ENCODE data around the gene GPR158.

The GPR158 gene

GRCh38 chr10:25209618-25210017 is 34.8 kb downstream of the GPR158 start:
- no peak for DNase-seq

GRCh38 chr10:25210265-25210664 is 35.5 kb downstream of the GPR158 start:
- no peak for DNase-seq

GRCh38 chr10:25220156-25220555 is 45.4 kb downstream of the GPR158 start:
- no peak for DNase-seq

GRCh38 chr10:25222085-25222660 is 47.4 kb downstream of the GPR158 start:
- DNase-seq, result no peak

DNA sequence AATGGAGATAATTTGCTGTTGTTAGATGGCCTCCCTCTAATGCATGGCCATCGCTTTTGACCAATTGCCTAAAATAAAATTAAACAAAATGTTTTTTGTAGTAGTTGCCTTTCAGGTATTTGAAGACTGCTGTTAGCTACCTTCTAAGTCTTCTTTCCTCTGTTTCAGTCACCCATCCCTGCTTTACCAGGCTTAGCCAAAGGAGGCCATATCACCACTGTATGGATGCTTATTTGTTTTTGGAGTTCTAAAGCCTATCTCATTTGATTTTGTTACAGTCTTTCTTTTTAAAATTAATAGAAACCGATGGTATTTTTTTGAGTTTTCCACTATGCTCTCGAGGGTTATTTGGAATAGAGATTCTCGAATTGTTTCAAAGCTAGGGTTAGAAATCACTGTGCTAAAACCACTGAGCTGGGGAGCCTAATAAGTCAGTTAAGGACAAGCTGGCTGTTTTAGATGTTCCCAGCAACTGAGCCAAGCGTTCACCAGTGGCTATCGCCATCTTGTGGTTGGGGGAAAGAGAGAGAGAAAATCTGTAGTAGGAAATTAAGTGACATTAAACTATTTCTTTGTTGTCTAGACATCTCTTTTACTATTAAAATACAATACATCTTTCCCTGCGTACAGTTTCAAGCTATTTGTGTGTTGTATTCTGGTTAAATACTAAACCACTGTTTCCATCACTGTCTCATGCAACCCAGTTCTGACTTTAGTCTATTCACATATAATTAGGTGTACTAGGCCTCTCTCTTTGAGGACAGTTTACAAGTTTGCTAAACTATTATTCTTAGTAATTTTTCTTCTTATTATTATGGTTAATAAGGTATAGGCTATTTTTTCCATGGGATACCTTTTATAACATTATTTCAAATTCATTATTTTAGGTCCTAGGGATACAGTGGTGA is 52.2 kb downstream of the GPR158 start:
- peak; percentile 29 for DNase-seq

- no peak for DNase-seq
Measured at GRCh38 chr10:25231751-25232150, 57.0 kb downstream of the GPR158 start.

- no peak for DNase-seq
Measured at GRCh38 chr10:25232204-25232603, 57.4 kb downstream of the GPR158 start.

DNA sequence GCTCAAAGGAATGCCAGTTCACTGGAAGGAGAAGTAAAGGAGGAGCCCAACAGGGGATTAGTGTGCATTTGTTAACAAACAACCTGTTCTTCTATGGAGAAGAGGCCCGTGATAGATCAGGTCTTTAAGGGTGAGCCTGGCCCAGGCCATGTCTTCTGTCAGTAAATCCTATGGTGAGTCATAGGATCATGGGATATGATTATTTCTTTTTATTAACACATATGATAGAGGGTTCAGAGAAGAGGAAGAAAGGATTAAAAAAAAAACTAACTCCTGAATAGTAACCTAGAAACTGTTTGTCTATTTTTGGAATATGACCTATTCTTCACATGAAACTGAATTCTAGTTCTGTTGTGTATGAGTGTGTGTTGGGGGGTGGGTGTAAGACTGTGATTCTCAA is 70.4 kb downstream of the GPR158 start:
- no peak for DNase-seq

GRCh38 chr10:25257646-25258045 is 82.8 kb downstream of the GPR158 start:
- DNase-seq, result no peak

GRCh38 chr10:25261110-25261509 is 86.3 kb downstream of the GPR158 start:
- DNase-seq, result no peak

- DNase-seq, result no peak
Measured at GRCh38 chr10:25261558-25261957, 86.8 kb downstream of the GPR158 start.

DNA sequence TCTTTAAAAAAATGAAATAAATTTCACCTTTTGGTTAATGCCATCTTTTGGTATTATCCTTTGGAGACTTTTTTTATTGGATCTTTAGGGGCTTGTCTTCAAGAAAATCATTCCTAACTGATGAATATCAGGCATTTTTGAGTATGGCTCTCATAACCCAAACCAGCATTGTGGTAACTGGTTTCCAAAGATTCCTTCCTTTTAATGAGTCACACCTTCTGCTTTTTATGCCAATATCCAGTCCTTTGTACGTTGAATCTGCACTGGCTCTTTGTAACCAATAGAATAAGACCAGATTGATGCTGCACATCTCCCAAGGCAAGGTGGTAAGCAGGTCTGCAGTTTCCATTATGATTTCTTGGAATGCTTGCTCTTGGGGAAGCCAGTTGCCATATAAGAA is 89.1 kb downstream of the GPR158 start:
- no peak for DNase-seq

GRCh38 chr10:25278180-25278579 is 103.4 kb downstream of the GPR158 start:
- no peak for DNase-seq

DNA sequence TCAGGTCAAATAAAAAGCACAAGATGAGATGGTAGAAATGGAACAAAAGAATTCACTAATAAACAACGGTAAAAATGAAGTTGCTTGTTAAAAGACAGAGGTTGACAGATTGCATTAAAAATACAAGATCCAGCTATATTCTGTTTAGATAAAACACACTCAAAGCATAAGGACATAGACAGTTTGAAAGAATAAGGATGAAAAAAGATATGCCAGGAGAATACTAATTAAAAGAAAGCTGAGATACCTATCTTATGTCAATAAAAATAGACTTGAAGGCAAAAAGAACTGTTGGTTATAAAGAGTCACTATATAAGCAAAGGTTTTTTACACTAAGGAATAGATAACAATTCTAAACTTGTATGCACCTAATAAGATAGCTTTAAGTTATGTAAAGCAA is 105.3 kb downstream of the GPR158 start:
- no peak for DNase-seq

GRCh38 chr10:25280573-25280972 is 105.8 kb downstream of the GPR158 start:
- DNase-seq, result no peak

- DNase-seq, result no peak
Measured at GRCh38 chr10:25285809-25286208, 111.0 kb downstream of the GPR158 start.

DNA sequence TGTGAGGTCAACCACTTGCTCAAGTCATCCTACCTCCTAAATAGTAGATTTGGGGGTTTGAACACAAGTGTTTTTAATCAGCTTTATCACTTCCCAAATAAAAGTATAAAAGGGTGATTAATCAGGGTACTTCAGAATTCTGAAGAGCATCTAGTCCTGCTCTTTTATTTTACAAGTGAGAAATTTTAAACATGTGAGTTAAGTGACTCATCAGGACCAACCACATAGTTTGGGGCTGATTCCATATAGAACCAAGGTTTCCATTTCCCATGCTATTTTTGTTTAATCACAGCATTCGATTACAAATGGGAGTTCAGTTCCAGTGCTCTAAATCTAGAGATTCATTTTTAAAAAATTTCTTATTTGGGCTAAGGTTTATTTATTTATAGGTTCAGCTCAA is 113.4 kb downstream of the GPR158 start:
- peak; percentile 44 for DNase-seq

DNA sequence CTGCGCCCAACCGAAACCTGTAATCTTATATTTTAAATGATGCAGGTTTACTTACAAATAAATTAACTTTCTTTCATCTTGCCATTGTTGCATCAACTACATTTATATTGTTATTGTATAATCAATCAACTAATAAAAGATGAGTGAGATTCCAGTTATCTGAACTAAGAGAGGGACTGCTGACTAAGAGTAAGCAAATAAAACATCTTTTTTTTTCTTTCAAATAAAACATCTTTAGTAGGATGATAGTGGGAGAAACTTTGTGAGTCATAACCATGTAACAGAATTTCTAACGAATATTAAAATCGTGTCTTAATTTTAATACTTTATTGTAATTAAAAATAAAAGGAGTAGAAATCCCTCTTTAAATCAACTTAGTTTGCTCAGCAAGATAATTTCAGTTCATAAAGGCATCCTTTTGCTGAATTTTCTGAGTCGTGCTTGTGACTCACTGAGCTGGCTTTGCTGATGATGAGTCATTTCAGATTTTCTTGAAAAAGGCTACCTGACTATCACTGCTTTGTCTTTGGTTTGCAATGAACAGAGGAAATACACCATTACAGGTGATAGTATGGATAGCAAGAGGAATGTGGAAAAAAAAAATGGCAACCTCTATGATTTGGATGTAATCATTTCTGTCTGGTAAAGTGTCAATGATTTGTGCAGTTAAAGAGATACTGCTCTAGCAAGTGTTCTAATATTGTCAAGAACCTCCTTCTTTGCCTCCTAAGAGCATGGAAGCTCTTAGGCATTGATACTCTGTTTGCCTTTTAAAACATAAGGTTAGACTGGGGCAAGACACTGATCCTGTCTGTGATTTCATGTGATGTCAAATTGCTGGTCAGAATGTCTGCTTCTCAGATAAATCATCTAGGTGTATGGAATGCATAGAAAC is 119.5 kb downstream of the GPR158 start:
- peak; percentile 39 for DNase-seq

DNA sequence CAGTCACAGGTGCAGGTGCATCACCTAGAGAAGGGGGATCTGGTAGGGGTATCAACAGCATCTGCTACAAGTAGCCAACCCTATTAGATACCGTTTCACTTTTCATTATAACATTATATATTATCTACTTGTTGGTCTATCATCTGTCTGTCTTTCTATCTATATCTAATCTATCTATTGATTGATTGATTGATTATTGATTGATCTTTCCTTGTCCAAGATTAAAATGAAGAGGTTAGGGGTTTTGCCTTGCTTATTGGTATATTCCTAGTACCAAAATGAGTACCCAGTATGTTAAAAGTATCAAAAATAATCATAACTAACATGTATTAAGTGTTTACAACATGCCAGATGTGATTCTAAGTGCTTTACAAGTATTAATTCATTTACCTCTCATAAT is 121.5 kb downstream of the GPR158 start:
- DNase-seq, result no peak

GRCh38 chr10:25297466-25297865 is 122.7 kb downstream of the GPR158 start:
- no peak for DNase-seq

DNA sequence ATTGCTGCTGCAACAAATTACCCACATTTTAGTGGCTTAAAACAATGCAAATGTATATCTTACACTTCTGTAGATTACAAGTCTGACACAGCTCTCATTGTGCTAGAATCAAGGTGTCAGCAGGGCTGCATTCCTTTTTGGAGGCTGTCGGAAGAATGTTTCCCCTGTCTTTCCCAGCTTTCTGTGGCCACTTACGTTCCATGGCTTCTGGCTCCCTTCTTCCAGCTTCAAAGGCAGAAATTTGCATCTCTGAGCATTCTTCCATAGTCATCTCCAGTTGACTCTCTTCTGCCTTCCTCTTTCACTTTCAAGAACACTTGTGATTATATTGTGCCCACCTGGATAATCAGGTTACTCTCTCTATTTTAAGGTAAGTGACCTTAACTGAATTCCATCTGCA is 125.3 kb downstream of the GPR158 start:
- no peak for DNase-seq

DNA sequence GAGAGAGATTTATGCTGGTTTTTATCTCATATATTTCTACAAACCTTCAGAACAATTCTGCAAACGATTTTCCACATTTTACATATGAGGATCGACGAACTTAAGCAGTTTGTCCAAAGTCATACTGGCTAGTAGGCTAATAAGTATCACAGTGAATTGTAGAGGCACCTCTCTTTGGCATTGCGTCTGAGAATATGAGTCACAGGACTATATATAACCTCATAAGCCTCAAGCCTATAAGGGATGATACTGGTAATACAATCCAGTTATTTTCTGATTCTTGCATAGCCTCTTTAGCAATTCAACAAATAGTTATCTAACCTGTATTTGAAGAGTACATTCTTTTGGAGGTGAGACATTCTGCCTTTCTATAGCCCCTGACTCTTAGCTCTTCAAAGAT is 129.8 kb downstream of the GPR158 start:
- DNase-seq, result no peak

DNA sequence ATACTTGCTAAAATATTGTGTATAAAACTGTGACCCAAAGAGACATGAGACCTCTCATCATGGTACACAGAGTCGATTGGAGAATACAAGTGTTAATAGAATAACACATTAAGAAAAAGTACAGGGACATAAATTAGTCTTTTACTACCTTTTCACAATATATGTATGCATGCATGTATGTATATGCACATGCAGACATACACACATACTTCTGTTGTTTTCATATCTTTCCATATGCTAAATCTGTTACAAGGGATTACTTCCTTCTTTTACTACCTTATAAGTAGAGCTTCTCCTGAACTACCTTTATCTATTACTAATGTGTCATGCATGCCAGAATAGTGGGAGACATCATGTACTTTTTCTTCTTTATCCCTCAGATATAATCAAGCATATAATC is 131.6 kb downstream of the GPR158 start:
- DNase-seq, result no peak

GRCh38 chr10:25308278-25308677 is 133.5 kb downstream of the GPR158 start:
- DNase-seq, result no peak
